OCI-LY3 (cell line): ENCODE results near the gene FERD3L.

Experiments used
- CTCF ChIP-seq: fragments of 200-600, 300-600 bp; sonication (generic); IDR thresholded peaks from 2 replicates; pipeline ENCODE4 v1.5.1; 2014; ENCODE audit warnings: antibody characterized with exemption, low read length, low read depth
- EZH2phosphoT487 ChIP-seq: fragments of 200-600 bp; shearing (Covaris generic); IDR thresholded peaks from 2 replicates; pipeline ENCODE4 v1.6.1; 2018; ENCODE audit warnings: antibody characterized with exemption, mixed run types, low read depth

GRCh38 chr7:19098510-19098909 lies 46.7 kb downstream of the FERD3L start:
- no peak for TF ChIP-seq CTCF
- no peak for TF ChIP-seq EZH2phosphoT487
